HEK293T (cell line): ENCODE measurements around the gene COL6A1.

Experiments
- CTCF ChIA-PET: fragments of 350-600 bp; formaldehyde crosslinking; extraction: SDS; loops from one replicate; lab custom pipeline; 2021; ENCODE audit warnings: antibody characterized with exemption, inconsistent platforms; lab: Yijun Ruan, JAX
- POLR2A ChIA-PET: fragments of 350-600 bp; formaldehyde crosslinking; extraction: SDS; loops from one replicate; lab custom pipeline; 2020; ENCODE audit warnings: antibody characterized with exemption, inconsistent platforms; lab: Yijun Ruan, JAX
- DNase-seq: peaks from one replicate; pipeline ENCODE4 v3.0.0; 2012; ENCODE audit warnings: mixed read lengths; ENCODE audit errors: extremely low spot score
- ARNT ChIP-seq: fragments of 450-650 bp; IDR thresholded peaks from 2 replicates; pipeline ENCODE4 v1.6.1; 2017; ENCODE audit warnings: mild to moderate bottlenecking
- BHLHE40 ChIP-seq: fragments of 450-650 bp; IDR thresholded peaks from 2 replicates; pipeline ENCODE4 v1.6.1; 2016; ENCODE audit warnings: mild to moderate bottlenecking, moderate library complexity, borderline replicate concordance
- CTBP1 ChIP-seq: fragments of 450-650 bp; IDR thresholded peaks from 2 replicates; pipeline ENCODE4 v1.6.1; 2016; ENCODE audit warnings: borderline replicate concordance
- ELF4 ChIP-seq: fragments of 450-650 bp; IDR thresholded peaks from 2 replicates; pipeline ENCODE4 v1.6.1; 2017; ENCODE audit warnings: antibody characterized with exemption
- FOXA1 ChIP-seq: fragments of 450-650 bp; IDR thresholded peaks from 2 replicates; pipeline ENCODE4 v1.6.1; 2016; ENCODE audit warnings: mild to moderate bottlenecking
- FOXK2 ChIP-seq: fragments of 450-650 bp; IDR thresholded peaks from 2 replicates; pipeline ENCODE4 v1.6.1; 2016; ENCODE audit warnings: mild to moderate bottlenecking
- FOXM1 ChIP-seq: fragments of 450-650 bp; IDR thresholded peaks from 2 replicates; pipeline ENCODE4 v1.6.1; 2017; ENCODE audit warnings: mild to moderate bottlenecking, borderline replicate concordance
- HDGF ChIP-seq: fragments of 450-650 bp; IDR thresholded peaks from 2 replicates; pipeline ENCODE4 v1.6.1; 2017; ENCODE audit warnings: antibody characterized with exemption, borderline replicate concordance
- L3MBTL2 ChIP-seq: fragments of 450-650 bp; conservative IDR thresholded peaks from 2 replicates; pipeline ENCODE4 v1.6.1; 2016; ENCODE audit warnings: mild to moderate bottlenecking
- LEF1 ChIP-seq: fragments of 450-650 bp; IDR thresholded peaks from 2 replicates; pipeline ENCODE4 v1.6.1; 2017; ENCODE audit warnings: mild to moderate bottlenecking, borderline replicate concordance
- NFRKB ChIP-seq: fragments of 450-650 bp; IDR thresholded peaks from 2 replicates; pipeline ENCODE4 v1.6.1; 2016; ENCODE audit warnings: mild to moderate bottlenecking, moderate library complexity
- PKNOX1 ChIP-seq: fragments of 450-650 bp; IDR thresholded peaks from 2 replicates; pipeline ENCODE4 v1.6.1; 2016
- SP1 ChIP-seq: fragments of 450-650 bp; IDR thresholded peaks from 2 replicates; pipeline ENCODE4 v1.6.1; 2017
- SUZ12 ChIP-seq: fragments of 450-650 bp; IDR thresholded peaks from 2 replicates; pipeline ENCODE4 v1.6.1; 2016; ENCODE audit warnings: mild to moderate bottlenecking
- TARDBP ChIP-seq: fragments of 450-650 bp; IDR thresholded peaks from 2 replicates; pipeline ENCODE4 v1.6.1; 2016
- ZNF384 ChIP-seq: fragments of 450-650 bp; IDR thresholded peaks from 2 replicates; pipeline ENCODE4 v1.6.1; 2016

Gene COL6A1

GRCh38 chr21:46054031-46054430 is 72.5 kb downstream of the COL6A1 start:
- TF ChIP-seq FOXM1 (no peak), SUZ12 (no peak), ARNT (no peak), L3MBTL2 (no peak), ELF4 (no peak), FOXA1 (no peak), FOXK2 (no peak), BHLHE40 (no peak), HDGF (no peak), ZNF384 (no peak), TARDBP (no peak), CTBP1 (no peak), LEF1 (no peak), PKNOX1 (no peak), NFRKB (no peak), SP1 (no peak)
- ChIA-PET POLR2A (no interaction called here), CTCF (no interaction called here)
- DNase-seq = no peak

GRCh38 chr21:46054451-46054881 is 72.9 kb downstream of the COL6A1 start:
- no peak for TF ChIP-seq HDGF
- no peak for TF ChIP-seq BHLHE40
- TF ChIP-seq TARDBP = no peak
- no peak for TF ChIP-seq NFRKB
- TF ChIP-seq FOXK2 = no peak
- no peak for TF ChIP-seq SP1
- no peak for TF ChIP-seq LEF1
- no peak for TF ChIP-seq L3MBTL2
- TF ChIP-seq SUZ12 = no peak
- TF ChIP-seq ARNT = no peak
- TF ChIP-seq CTBP1 = no peak
- no peak for TF ChIP-seq FOXA1
- TF ChIP-seq FOXM1 = no peak
- no peak for TF ChIP-seq ELF4
- TF ChIP-seq ZNF384 = no peak
- TF ChIP-seq PKNOX1 = no peak
- no peak for DNase-seq
- ChIA-PET CTCF (no interaction called here), POLR2A (no interaction called here)
